Measurements from ENCODE around the gene GRK3.
"Not testable (repeated sequence)": the region's sequence is repeated elsewhere in the genome, so short reads cannot be mapped to it uniquely, and the experiment has no call there.

DNA sequence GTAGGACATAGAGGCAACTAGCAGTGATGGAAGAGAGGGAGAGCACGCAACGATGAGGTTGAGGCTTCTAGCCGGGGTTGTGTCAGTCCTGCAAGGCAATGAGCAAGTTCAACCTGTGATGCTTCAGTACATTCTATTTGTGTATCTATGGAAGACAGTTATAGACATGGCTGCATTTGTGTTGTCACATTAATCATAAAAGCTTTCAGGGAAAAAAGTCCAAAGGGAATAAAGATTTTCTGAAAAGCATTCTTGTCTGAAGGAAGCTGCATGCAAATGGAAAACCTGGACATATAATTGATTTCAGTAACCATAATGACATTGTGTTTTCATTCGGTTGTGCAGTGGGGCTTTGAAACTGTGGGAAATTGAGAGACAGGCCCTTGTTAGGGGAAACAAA is 32.8 kb upstream of the GRK3 start:
- TF ChIP-seq, protein P1, sequence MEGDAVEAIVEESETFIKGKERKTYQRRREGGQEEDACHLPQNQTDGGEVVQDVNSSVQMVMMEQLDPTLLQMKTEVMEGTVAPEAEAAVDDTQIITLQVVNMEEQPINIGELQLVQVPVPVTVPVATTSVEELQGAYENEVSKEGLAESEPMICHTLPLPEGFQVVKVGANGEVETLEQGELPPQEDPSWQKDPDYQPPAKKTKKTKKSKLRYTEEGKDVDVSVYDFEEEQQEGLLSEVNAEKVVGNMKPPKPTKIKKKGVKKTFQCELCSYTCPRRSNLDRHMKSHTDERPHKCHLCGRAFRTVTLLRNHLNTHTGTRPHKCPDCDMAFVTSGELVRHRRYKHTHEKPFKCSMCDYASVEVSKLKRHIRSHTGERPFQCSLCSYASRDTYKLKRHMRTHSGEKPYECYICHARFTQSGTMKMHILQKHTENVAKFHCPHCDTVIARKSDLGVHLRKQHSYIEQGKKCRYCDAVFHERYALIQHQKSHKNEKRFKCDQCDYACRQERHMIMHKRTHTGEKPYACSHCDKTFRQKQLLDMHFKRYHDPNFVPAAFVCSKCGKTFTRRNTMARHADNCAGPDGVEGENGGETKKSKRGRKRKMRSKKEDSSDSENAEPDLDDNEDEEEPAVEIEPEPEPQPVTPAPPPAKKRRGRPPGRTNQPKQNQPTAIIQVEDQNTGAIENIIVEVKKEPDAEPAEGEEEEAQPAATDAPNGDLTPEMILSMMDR (IDR thresholded peaks at IDR 0.05), result not testable (repeated sequence)
- not testable (repeated sequence) for TF ChIP-seq POLR2A (IDR thresholded peaks at IDR 0.05)
